GM18907 (cell line): Measurements from ENCODE around the gene GFER.
A peak's percentile ranks its signal among the peaks of the same experiment; 100 is the strongest.

Source experiments
- ATAC-seq: cut with Tn5 transposase; IDR thresholded peaks from one replicate; pipeline ENCODE4 v1.9.1; 2021; ENCODE audit warnings: mild to moderate bottlenecking, moderate library complexity; ENCODE audit not compliant: unreplicated experiment

The GFER gene

GRCh38 chr16:1990351-1991134 is 6.5 kb downstream of the GFER start:
- ATAC-seq = peak; percentile 6

DNA sequence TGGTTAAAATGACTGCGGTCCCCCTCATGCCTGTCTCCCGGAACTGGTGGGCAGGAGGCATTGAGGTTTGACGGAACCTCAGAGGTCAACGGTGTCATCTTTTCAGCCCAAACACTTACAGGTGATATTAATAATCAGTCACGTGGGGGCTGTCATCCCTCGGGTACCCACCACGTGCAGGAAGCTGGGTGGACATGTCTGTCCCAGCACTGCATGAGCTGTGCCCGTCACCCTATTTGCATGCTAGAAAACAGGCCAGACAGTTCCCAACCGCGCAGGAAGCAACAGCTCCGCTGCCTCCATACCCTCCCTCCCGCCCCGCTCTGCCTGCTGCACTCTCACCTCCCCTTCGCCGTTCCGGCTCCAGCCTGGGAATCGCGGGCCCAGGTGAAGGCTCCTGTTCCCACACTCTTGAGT is 7.2 kb downstream of the GFER start:
- peak; percentile 48 for ATAC-seq

- ATAC-seq = no peak
Measured at GRCh38 chr16:1991588-1991947, 7.6 kb downstream of the GFER start.

GRCh38 chr16:1991948-1992703 is 8.1 kb downstream of the GFER start:
- ATAC-seq = peak; percentile 45

DNA sequence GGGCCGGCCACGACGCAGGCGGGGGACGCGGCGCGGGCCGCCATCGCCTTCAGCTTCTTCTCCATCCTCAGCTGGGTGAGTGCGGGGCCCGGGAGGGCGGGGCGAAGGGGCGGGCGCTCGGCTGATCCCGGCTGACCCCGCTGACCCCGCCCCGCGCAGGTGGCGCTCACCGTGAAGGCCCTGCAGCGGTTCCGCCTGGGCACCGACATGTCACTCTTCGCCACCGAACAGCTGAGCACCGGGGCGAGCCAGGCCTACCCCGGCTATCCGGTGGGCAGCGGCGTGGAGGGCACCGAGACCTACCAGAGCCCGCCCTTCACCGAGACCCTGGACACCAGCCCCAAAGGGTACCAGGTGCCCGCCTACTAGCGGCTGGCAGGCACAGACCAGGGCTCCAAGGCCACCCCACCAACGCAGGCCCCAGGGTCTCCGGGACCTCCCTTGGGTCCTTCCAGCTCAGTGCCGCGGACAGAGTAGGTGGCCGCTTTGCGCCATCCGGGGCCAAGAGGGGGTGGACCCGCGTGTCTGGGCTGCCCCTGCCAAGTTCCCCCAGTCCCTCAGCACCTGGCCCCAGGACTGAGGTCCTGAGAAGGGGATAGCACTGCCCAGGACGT is 8.8 kb downstream of the GFER start:
- peak; percentile 3 for ATAC-seq

DNA sequence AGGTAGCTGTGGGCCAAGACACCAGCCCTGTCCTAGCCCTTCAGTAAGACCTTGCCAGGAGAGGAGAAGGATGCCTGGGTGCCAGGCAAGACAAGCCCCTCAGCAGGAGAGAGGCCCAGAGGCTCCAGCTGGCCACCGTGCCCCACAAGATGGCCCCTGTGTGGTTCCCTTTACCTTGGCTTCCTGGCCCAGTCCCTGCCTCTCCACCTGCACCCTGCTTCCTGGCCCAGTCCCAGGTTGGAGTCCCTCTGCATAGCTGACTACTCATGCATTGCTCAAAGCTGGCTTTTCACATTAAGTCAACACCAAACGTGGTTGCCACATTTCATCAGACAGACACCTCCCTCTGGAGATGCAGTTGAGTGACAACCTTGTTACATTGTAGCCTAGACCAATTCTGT is 9.7 kb downstream of the GFER start:
- ATAC-seq = no peak

GRCh38 chr16:1997494-1998359 is 13.7 kb downstream of the GFER start:
- ATAC-seq = no peak

DNA sequence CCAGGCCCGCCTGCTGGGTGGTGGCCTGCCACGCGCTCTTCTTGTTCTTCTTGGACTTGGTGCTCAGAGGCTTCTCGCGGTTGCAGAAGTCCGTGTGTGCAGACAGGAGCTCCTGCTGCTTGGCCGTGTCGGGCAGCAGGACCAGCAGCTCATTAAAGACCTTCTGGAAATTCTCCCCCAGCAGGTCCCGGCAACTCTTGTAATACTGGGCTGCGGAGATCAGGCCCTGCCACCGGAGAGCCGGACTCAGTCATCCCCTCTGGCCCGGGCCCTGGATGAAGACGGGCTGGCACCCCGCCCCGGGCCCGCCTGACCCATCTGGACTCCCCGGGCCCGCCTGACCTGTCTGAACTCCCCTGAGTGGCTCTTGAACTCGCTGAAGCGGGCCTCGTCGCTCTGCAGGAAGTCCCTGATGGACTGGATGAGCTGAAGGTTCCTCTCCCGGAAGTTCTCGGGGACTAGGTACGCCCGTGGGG is 14.4 kb downstream of the GFER start:
- no peak for ATAC-seq

DNA sequence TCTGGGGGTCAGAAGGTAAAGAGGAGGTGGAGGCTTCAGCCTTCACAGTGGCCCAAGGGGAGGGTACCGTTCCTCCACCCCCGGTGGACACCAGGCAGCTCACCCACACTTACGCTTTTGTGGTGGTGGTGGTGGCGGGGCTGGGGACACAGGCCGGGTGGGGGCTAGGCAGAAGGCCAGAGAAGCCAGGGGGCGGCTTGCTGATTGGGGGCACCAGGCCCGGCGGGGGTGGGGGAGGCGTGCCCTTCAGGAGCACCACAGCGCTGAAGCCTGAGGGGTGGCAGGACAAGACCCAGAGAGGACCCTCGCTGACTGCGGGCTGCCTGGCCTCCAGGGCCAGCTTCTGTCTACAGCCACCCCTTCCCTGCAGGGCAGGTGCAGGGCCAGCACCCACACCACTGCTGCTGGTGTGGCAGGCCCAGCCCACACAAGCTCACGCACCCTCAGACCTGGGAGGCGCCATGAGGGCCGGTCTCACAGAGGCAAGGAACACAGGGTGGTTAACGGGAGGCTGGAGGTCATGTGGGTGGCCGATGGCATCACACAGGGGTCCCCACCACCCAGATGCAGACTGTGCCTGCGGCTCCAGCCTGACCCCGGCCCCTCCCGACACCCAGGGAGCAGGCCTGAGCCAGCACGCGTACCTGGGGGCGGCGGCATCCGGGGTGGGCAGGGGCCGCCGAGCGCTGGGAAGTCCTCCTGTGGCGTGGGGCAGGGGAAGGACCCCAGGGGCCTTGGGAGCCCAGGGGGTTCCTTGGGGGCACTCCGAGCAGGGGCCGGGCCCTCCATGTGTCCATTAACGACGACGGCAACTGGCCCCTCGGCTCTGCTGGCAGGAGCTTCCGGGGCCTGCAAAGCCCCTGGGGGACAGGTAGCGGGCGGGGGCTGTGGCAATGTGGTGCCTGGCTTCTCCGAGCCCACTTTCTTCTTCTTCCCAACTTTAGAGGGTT is 15.1 kb downstream of the GFER start:
- ATAC-seq = no peak

DNA sequence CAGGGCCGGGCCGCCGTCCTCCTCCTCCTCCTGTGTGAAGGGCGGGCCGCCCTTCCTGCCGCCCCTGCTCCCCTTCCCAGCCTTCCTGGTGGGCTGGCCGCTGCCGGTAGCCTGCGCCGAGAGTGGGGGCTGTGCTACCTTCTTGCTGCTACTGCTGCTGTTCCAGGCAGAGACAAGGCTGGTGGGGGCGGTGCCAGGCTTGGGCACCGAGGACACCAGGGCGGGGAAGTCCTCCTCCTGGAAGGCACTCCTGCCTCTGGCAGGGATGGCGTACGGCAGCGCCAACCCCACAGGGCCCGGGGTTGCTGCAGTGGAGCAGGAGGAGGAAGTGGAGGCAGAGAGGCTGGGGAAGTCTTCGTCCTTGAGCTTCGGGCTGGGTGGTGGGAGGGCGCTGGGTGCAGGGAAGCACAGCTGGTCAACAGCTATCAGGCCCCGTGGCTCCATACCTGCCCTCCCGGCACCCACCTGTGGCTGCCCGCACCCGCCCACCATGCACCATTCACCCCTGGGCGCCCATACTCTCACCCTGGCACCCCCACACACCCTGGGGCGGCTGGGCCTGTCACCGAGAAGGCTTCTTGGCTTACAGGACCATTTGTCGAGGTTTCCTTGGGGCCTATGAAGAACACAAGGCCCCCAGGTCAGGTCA is 16.0 kb downstream of the GFER start:
- no peak for ATAC-seq

DNA sequence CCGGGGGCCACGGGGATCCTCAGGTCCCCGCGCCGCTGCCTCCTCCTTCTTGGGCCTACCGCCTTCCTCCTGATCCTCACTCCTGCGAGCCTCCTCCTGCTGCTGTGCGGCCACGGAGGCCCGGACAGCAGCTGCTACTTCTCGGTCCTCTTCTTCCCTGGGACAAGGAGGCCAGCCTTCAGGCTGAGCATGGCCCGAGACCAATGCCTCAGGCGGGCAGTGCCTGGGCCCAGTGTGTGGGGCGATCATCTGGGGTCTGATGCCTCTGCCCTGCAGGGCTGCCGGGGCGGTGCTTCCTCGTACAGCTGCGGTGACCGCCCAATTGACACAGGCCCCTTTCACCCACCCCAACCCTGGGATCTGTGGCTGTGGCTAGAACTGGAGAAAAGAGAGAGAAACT is 17.0 kb downstream of the GFER start:
- ATAC-seq = no peak

DNA sequence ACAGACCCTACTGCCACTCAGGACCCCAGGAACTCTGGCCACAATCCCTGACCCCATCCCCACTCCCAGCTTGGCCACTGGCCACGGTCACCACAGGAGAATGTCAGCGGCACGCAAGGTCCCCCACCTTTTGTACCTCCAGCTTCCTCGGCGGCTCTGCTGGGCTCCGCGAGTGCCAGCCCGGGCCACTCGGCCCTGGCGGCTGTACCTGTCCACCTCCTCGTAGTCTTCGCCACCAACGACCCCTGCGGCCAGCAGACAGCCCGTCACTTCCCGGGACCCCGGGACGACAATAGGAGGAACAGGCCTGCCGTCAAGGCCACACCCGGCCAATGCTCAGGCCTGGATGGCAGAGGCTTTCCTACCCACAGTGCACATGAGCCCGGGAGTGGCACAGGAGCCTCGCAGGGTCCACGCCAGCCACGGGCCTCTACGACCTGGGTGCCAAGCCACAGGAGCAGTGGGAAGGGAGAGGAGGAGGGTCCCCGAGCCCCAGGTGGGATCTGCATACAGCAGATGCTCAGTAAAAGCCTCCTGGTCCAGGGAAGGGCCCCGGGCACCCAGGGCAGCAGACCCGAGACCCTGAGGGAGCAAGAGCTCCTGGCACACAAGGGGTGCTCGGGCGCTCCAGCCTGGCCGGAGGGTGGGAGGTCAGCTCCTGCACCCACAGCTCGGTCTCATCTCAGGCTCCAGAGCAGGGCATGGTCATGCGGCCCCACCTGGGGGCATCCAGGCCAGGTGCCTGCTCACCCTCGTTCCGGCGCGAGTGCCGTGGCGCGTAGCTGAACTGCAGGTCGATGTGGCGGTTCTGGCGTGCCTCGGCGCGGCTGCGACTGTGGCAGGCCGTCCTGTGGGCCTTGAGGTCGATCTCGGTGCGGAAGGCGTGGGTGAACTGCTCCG is 17.7 kb downstream of the GFER start:
- no peak for ATAC-seq

- no peak for ATAC-seq
Measured at GRCh38 chr16:2002406-2003230, 18.6 kb downstream of the GFER start.

DNA sequence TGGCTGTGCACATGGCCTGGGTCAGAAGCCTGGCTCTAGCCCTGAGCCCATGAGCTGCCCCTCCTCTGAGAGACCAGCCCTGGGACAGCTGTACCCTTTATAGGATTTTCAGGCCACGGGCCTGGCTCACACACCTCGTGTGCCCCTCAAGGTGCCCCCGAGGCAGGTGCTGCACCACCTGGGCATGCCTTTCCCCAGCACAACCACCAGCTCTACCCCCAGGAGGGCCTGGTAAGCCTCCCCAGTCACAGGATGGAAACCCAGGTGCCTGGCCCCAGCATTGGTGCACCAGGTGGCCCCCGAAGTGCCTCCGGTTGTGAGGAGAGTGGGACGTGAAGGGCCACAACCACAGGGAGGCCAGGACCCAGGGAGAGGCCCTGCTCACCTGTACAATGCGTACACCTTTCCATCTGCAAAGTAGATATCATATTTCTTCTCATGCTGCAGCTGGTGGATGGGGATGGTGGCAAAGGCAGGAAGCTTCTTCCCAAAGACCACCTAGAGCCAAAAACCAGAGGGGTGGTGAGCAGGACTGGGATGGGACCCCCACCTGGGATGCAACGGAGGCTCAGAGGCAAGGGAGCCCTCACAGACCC is 19.3 kb downstream of the GFER start:
- no peak for ATAC-seq

- peak; percentile 59 for ATAC-seq
Measured at GRCh38 chr16:2003827-2004641, 20.0 kb downstream of the GFER start.
